Left ventricle myocardium inferior (tissue), 1 donor: ENCODE results near the gene ATXN7L1. TPM values are rescaled to one million over a fixed set of nuclear protein-coding genes. Genes with fewer than 3 reads are reported as not detected.
"Not testable (repeated sequence)": the region's sequence is repeated elsewhere in the genome, so short reads cannot be mapped to it uniquely, and the experiment has no call there.

ENCODE experiments used
- DNase-seq: peaks from one replicate; pipeline ENCODE4 v3.0.0-alpha.2; 2020
- H3K27ac ChIP-seq: fragments of 200-600 bp; replicated peaks from 2 replicates; pipeline ENCODE4 v1.8.0; 2021
- H3K27me3 ChIP-seq: fragments of 200-600 bp; 2 replicates; pipeline ENCODE4 v1.8.0; 2021; ENCODE audit warnings: low read depth
- H3K36me3 ChIP-seq: fragments of 200-600 bp; 2 replicates; pipeline ENCODE4 v1.8.0; 2021
- H3K4me1 ChIP-seq: fragments of 200-600 bp; 2 replicates; pipeline ENCODE4 v1.8.0; 2021
- H3K4me3 ChIP-seq: fragments of 200-600 bp; 2 replicates; pipeline ENCODE4 v1.8.0; 2021; ENCODE audit warnings: mild to moderate bottlenecking, moderate library complexity
- H3K9me3 ChIP-seq: fragments of 200-600 bp; replicated peaks from 2 replicates; pipeline ENCODE4 v1.8.0; 2021
- intact Hi-C: fragments of 100-400 bp; cut with micrococcal nuclease; formaldehyde crosslinking; loops from one replicate; pipeline ENCODE4 v1.11.0; 2022
- total RNA-seq: library from RNA; stranded (reverse); fragmentation: NEBNext Ultra II Directional; extraction: Animal tissue kit (Norgen Biotek cat#: 25700); gene quantifications from one replicate; pipeline ENCODE4 v1.2.1, GENCODE V29; 2021
- TF ChIP-seq, protein P1 (sequence below): fragments of 200-600 bp; IDR thresholded peaks from 2 replicates; pipeline ENCODE4 v1.8.0; 2021; ENCODE audit warnings: antibody characterized with exemption, mild to moderate bottlenecking, borderline replicate concordance
- donor health status: DM: no; HTN: yes; CAD: no; lungs with severe emphysema.

Gene ATXN7L1
- total RNA-seq, 1 donor from 2014 or later, result 6.2 TPM

DNA sequence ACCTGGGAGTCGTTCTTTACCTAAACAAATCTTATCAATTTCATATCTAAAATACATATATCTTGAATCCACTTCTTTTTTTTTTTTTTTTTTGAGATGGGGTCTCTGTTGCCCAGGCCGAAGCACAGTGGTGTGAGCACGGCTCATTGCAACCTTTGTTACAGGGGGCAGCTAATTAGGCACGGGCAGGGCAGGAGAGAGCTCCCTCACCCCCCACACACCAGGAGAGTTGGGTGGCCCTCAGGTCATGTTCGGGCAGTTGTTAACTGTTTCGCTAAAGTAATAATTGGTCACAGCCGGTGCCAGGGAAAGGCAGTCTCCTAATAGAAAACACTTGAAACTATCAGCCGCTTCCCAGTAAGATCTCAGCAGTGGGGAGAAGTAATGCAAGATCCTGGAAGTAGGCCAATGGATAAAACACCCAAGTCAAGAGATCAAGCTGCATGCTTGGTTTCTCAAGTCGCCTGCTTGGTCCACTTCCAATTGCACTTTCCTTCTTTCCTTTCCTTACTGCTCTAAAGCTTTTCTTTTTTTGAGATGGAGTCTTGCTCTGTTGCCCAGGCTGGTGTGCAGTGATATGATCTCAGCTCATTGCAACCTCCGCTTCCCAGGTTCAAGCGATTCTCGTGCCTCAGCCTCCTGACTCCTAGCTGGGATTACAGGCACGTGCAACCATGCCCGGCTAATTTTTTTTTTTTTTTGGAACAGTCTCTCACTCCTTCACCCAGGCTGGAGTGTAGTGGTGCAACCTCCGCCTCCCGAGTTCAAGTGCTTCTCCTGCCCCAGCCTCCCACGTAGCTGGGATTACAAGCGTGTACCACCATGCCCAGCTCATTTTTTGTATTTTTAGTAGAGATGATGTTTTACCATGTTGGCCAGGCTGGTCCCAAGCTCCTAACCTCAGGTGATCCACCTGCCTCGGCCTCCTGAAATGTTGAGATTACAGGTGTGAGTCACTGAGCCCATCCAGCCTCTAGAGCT, 273.8 kb downstream of the ATXN7L1 start:
- no peaks in the 10 kb centered on the region for H3K36me3 ChIP-seq
- peaks cover 9% of the 10 kb centered on the region for H3K27me3 ChIP-seq
- DNase-seq, result no peak
- no peak overlapping the region for H3K27ac ChIP-seq
- TF ChIP-seq, protein P1, sequence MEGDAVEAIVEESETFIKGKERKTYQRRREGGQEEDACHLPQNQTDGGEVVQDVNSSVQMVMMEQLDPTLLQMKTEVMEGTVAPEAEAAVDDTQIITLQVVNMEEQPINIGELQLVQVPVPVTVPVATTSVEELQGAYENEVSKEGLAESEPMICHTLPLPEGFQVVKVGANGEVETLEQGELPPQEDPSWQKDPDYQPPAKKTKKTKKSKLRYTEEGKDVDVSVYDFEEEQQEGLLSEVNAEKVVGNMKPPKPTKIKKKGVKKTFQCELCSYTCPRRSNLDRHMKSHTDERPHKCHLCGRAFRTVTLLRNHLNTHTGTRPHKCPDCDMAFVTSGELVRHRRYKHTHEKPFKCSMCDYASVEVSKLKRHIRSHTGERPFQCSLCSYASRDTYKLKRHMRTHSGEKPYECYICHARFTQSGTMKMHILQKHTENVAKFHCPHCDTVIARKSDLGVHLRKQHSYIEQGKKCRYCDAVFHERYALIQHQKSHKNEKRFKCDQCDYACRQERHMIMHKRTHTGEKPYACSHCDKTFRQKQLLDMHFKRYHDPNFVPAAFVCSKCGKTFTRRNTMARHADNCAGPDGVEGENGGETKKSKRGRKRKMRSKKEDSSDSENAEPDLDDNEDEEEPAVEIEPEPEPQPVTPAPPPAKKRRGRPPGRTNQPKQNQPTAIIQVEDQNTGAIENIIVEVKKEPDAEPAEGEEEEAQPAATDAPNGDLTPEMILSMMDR, result no peak
- no peaks in the 10 kb centered on the region for H3K4me1 ChIP-seq
- intact Hi-C loops, result no loop called here
- H3K9me3 ChIP-seq, result no peaks in the 10 kb centered on the region
- H3K4me3 ChIP-seq, result no peak overlapping the region

DNA sequence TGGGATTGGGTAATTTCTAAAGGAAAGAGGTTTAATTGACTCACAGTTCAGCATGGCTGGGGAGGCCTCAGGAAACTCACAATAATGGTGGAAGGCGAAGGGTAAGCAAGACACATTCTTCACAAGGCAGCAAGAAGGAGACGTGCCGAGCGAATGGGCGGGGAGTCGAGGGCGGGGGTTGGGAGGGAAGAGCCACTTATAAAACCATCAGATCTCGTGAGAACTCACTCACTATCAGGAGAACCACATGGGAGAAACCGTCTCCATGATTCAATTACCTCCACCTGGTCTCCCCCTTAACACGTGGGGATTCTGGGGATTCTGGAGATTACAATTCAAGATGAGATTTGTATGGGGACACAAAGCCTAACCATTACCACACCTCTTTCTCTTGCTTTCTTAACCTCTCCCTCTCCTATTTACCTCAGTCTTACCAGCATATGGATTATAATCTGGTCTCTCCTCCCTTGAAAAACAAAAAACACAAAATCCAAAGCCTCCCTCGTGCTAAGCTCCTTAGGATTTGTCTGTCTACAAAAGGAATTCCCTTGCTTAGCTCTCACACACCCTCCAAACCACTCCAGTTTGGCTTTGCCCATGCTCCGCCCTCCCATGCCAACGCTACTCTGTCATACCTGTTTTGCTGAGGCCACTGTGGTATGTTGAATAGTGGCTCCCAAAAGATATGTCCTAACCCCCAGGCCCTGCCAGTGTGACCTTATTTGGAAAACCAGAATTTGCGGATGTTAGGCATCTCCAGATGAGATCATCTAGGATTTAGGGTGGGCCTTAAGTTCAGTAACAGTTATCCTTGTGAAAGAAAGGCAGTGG, 275.5 kb downstream of the ATXN7L1 start:
- Histone ChIP-seq H3K27ac (no peak overlapping the region), H3K9me3 (no peaks in the 10 kb centered on the region), H3K27me3 (peaks cover 9% of the 10 kb centered on the region), H3K4me1 (no peaks in the 10 kb centered on the region), H3K36me3 (no peaks in the 10 kb centered on the region), H3K4me3 (no peak overlapping the region)
- TF ChIP-seq, protein P1, result no peak
- DNase-seq, result no peak
- intact Hi-C loops, result no loop called here

DNA sequence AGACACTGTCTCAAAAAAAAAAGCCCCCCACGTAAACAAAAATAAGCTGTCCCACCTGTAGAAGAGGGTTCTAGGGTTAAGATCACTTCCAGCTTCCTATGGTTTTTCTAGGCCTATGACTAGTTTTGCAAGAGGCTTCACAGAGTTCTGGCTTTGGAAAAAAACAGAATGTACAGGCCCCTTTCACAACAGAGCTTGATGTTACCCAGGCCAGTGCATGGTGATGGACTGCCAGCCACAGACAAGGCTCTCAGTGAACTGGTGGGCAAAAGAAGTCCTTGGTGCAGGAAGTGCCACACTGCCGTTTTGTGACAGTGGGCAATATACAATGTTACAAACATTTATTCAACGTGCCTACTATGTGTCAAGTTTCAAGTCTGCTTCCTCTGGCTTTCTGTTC, 276.8 kb downstream of the ATXN7L1 start:
- no peaks in the 10 kb centered on the region for H3K36me3 ChIP-seq
- H3K9me3 ChIP-seq, result no peaks in the 10 kb centered on the region
- H3K27ac ChIP-seq, result no peak overlapping the region
- intact Hi-C loops, result no loop called here
- DNase-seq, result no peak
- no peaks in the 10 kb centered on the region for H3K4me1 ChIP-seq
- H3K4me3 ChIP-seq, result no peak overlapping the region
- H3K27me3 ChIP-seq, result peaks cover 9% of the 10 kb centered on the region
- TF ChIP-seq, protein P1, result no peak

DNA sequence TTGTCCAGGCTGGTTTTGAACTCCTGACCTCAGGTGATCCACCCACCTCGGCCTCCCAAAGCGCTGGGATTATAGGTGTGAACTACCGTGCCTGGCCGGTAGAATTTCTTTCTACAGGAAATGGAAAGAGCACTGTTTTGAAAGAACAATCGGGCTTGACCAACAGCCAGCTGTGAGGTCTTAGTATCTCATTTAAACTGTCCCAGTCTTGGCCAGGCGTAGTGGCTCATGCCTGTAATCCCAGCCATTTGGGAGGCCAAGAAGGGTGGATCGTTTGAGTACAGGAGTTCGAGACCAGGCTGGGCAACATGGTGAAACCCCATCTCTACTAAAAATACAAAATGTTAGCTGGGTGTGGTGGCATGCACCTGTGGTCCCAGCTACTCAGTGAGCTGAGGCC, 277.3 kb downstream of the ATXN7L1 start:
- DNase-seq, H3K27me3 ChIP-seq, H3K27ac ChIP-seq, H3K36me3 ChIP-seq, H3K4me3 ChIP-seq, H3K9me3 ChIP-seq, intact Hi-C loops, H3K4me1 ChIP-seq: not testable (repeated sequence)

DNA sequence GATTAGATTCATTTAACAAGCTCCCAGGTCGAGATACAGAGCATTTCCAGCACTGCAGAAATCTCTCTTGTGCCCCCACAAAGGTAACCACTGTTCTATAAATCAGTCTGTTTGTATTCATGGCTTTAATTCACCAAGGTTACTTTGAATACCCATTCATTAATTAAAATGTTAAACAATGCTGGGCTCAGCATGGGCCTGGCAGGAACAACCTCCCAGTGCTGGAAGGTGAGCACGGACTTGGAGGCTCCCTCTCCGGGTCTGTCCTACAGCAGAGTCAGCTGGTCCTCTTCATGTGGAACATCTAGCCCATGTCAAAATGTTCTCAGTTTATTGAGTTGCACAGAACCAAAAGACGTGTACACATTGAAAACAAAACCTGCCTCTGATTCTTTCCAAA, 279.5 kb downstream of the ATXN7L1 start:
- no peak overlapping the region for H3K4me3 ChIP-seq
- no peaks in the 10 kb centered on the region for H3K4me1 ChIP-seq
- no peaks in the 10 kb centered on the region for H3K36me3 ChIP-seq
- H3K27me3 ChIP-seq, result peaks cover 9% of the 10 kb centered on the region
- TF ChIP-seq, protein P1, result no peak
- intact Hi-C loops, result no loop called here
- DNase-seq, result no peak
- H3K9me3 ChIP-seq, result no peaks in the 10 kb centered on the region
- no peak overlapping the region for H3K27ac ChIP-seq

DNA sequence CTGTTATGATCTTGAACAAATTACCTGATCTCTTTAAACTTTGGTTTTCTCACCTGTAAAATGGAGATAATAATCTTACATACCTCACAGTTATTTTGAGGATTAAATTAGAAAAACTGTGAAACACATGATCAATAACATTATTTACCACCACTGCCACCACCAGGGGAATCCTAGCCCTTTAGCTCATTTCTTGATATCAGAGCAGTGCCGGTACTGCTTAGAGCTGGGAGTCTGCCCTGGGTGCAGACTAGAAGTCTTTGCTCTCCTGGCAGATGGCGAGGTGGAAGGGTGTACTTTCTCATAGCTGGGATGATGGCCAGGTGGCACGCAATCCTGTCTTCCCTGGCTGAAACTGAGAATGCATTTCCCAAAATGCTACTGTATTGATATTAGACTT, 282.4 kb downstream of the ATXN7L1 start:
- Histone ChIP-seq H3K27ac (no peak overlapping the region), H3K27me3 (peaks cover 5% of the 10 kb centered on the region), H3K4me3 (no peak overlapping the region), H3K36me3 (no peaks in the 10 kb centered on the region), H3K4me1 (peaks cover 4% of the 10 kb centered on the region), H3K9me3 (no peaks in the 10 kb centered on the region)
- TF ChIP-seq, protein P1, result no peak
- DNase-seq, result no peak
- intact Hi-C loops, result no loop called here
